HG02763 (cell line): ENCODE results near the gene RANBP9.

ENCODE experiments used
- ATAC-seq: cut with Tn5 transposase; IDR thresholded peaks from one replicate; pipeline ENCODE4 v1.9.1; 2021; ENCODE audit warnings: mild to moderate bottlenecking, moderate library complexity; ENCODE audit not compliant: unreplicated experiment

RANBP9 gene

GRCh38 chr6:13711733-13712598 is at the start of gene RANBP9:
RANBP9 (minus strand) TSS chr6:13711835; CDS start chr6:13711505, 330 bp downstream.
- peak; percentile 79 for ATAC-seq

GRCh38 chr6:13760307-13761304 is 49.0 kb upstream of the RANBP9 start:
- no peak for ATAC-seq

GRCh38 chr6:13759025-13759424 is 47.4 kb upstream of the RANBP9 start:
- no peak for ATAC-seq

- no peak for ATAC-seq
Observed at GRCh38 chr6:13754644-13755043, 43.0 kb upstream of the RANBP9 start.

GRCh38 chr6:13743736-13744127 is 32.1 kb upstream of the RANBP9 start:
- ATAC-seq, result no peak

GRCh38 chr6:13742961-13743735 is 31.5 kb upstream of the RANBP9 start:
- ATAC-seq, result no peak

- no peak for ATAC-seq
Observed at GRCh38 chr6:13741365-13741764, 29.7 kb upstream of the RANBP9 start.

- ATAC-seq, result no peak
Observed at GRCh38 chr6:13735031-13735430, 23.4 kb upstream of the RANBP9 start.

- ATAC-seq, result no peak
Observed at GRCh38 chr6:13733178-13733887, 21.7 kb upstream of the RANBP9 start.

GRCh38 chr6:13730704-13731103 is 19.1 kb upstream of the RANBP9 start:
- no peak for ATAC-seq

GRCh38 chr6:13729891-13730290 is 18.3 kb upstream of the RANBP9 start:
- ATAC-seq, result no peak

GRCh38 chr6:13725570-13725969 is 13.9 kb upstream of the RANBP9 start:
- ATAC-seq, result no peak

GRCh38 chr6:13725052-13725451 is 13.4 kb upstream of the RANBP9 start:
- no peak for ATAC-seq

- ATAC-seq, result no peak
Observed at GRCh38 chr6:13724182-13724581, 12.5 kb upstream of the RANBP9 start.

- no peak for ATAC-seq
Observed at GRCh38 chr6:13722880-13723279, 11.2 kb upstream of the RANBP9 start.

- no peak for ATAC-seq
Observed at GRCh38 chr6:13718123-13718458, 6.5 kb upstream of the RANBP9 start.

GRCh38 chr6:13716955-13717295 is 5.3 kb upstream of the RANBP9 start:
- no peak for ATAC-seq

- ATAC-seq, result no peak
Observed at GRCh38 chr6:13716225-13716954, 4.8 kb upstream of the RANBP9 start.

- ATAC-seq, result no peak
Observed at GRCh38 chr6:13715444-13715883, 3.8 kb upstream of the RANBP9 start.

- no peak for ATAC-seq
Observed at GRCh38 chr6:13712599-13712898, 914 bp upstream of the RANBP9 start.
